ENCODE measurements around the gene PDXK. TPM values are rescaled to one million over a fixed set of nuclear protein-coding genes. Genes with fewer than 3 reads are reported as not detected.

The PDXK gene
- total and polyA plus RNA-seq, 9 of the 15 experiments (the other 6 are each of a cell fraction or from before 2014, with no cell fraction given): 5.6 to 162 (median 76.5) TPM

DNA sequence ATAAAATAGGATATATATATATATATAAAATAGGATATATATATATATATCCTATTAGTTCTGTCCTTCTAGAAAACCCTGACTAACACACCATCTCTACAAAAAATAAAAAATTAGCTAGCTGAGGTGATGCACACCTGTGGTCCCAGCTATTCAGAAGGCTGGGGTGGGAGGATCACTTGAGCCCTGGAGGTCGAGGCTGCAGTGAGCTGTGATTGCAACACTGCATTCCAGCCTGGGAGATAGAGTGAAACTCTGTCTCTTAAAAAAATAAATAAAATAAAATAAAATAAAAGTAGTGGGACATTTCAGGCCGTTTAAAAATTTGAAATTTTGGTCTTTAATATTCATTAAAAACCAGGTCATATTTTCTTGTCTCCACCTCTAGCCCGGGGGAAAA, 66.2 kb downstream of the PDXK start:
- WGBS (ENCODE audit: insufficient coverage, low coverage, missing lambda C conversion rate): 14% methylated on average over 3 of the region's 3 CpGs
- POLR2A ChIA-PET: no interaction called here

More for the DNA sequence above, 66.2 kb downstream of the PDXK start:
- Histone ChIP-seq H3K4me1 (replicated peaks in 1 of 2; ENCODE audit: control insufficient read depth in 2 of 2, insufficient read depth in 2 of 2, low read length in 2 of 2) (peaks cover 0 to 23% of the 10 kb centered on the region in 2 experiments; a peak in 3 of 5 replicates), H3K4me2 (ENCODE audit: insufficient read depth, low read length) (no peak overlapping the region), H4K20me1 (replicated peaks; ENCODE audit: control insufficient read depth, insufficient read depth, low read length) (no peaks in the 10 kb centered on the region), H3K27ac (ENCODE audit: extremely low read depth, low read depth, low read length) (no peak overlapping the region), H2AFZ (ENCODE audit: low read depth, low read length) (no peak overlapping the region), H3K79me2 (ENCODE audit: control insufficient read depth, insufficient read depth, low read length) (peaks cover 8% of the 10 kb centered on the region), H3K9ac (ENCODE audit: insufficient read depth in 1 of 2, low read depth in 2 of 2, low read length in 2 of 2) (no peak overlapping the region), H3K4me3 (no peak overlapping the region), H3K36me3 (ENCODE audit: control insufficient read depth, insufficient read depth, low read length) (no peaks in the 10 kb centered on the region), H3K9me1 (ENCODE audit: control insufficient read depth, insufficient read depth, low read length) (no peaks in the 10 kb centered on the region), H3K9me3 (replicated peaks; ENCODE audit: control insufficient read depth, insufficient read depth, low read depth, low read length) (no peaks in the 10 kb centered on the region), H3K27me3 (ENCODE audit: control insufficient read depth in 2 of 2, insufficient read depth in 2 of 2, low read length in 2 of 2) (peaks cover 0 to 5% of the 10 kb centered on the region in 2 experiments; a peak in 2 of 5 replicates)
- in situ Hi-C loops (cut with MboI) (loop anchor here (25.0 kb wide), 1 partner anchor 352 kb away; the partner anchor contains the start of gene GATD3), intact Hi-C loops (cut with micrococcal nuclease) (no loop called here)
- ATAC-seq (no peak), FAIRE-seq (no peak), DNase-seq (ENCODE audit: extremely low read depth in 1 of 4, low spot score in 3 of 4) (no peak)
- CTCF ChIA-PET (ENCODE audit: low intra/inter-chr PET ratio): no interaction called here
- TF ChIP-seq SUPT5H (IDR thresholded peaks at IDR 0.05) (no peak), ZC3H4 (CRISPR knock-in tag; IDR thresholded peaks at IDR 0.05; ENCODE audit: borderline replicate concordance) (no peak), ZNF561 (CRISPR knock-in tag; conservative IDR thresholded peaks at IDR 0.05) (no peak), ESRRB (CRISPR knock-in tag; IDR thresholded peaks at IDR 0.05; ENCODE audit: borderline replicate concordance) (no peak), SIRT6 (IDR thresholded peaks at IDR 0.05; ENCODE audit: low read depth, low read length) (no peak), HLTF (IDR thresholded peaks at IDR 0.05) (no peak), ELF4 (CRISPR knock-in tag; IDR thresholded peaks at IDR 0.05) (no peak), ZNF174 (CRISPR knock-in tag; IDR thresholded peaks at IDR 0.05) (no peak), RBM14 (IDR thresholded peaks at IDR 0.05; ENCODE audit: borderline replicate concordance, insufficient read depth, low read depth, low read length) (no peak), POLR2H (tag; IDR thresholded peaks at IDR 0.05; ENCODE audit: low read depth) (no peak), SMARCE1 (IDR thresholded peaks at IDR 0.05) (no peak), SAP30 (IDR thresholded peaks at IDR 0.05; ENCODE audit: borderline replicate concordance, insufficient read depth, low read depth, low read length, poor library complexity, severe bottlenecking) (no peak)
- TF ChIP-seq, protein P1, sequence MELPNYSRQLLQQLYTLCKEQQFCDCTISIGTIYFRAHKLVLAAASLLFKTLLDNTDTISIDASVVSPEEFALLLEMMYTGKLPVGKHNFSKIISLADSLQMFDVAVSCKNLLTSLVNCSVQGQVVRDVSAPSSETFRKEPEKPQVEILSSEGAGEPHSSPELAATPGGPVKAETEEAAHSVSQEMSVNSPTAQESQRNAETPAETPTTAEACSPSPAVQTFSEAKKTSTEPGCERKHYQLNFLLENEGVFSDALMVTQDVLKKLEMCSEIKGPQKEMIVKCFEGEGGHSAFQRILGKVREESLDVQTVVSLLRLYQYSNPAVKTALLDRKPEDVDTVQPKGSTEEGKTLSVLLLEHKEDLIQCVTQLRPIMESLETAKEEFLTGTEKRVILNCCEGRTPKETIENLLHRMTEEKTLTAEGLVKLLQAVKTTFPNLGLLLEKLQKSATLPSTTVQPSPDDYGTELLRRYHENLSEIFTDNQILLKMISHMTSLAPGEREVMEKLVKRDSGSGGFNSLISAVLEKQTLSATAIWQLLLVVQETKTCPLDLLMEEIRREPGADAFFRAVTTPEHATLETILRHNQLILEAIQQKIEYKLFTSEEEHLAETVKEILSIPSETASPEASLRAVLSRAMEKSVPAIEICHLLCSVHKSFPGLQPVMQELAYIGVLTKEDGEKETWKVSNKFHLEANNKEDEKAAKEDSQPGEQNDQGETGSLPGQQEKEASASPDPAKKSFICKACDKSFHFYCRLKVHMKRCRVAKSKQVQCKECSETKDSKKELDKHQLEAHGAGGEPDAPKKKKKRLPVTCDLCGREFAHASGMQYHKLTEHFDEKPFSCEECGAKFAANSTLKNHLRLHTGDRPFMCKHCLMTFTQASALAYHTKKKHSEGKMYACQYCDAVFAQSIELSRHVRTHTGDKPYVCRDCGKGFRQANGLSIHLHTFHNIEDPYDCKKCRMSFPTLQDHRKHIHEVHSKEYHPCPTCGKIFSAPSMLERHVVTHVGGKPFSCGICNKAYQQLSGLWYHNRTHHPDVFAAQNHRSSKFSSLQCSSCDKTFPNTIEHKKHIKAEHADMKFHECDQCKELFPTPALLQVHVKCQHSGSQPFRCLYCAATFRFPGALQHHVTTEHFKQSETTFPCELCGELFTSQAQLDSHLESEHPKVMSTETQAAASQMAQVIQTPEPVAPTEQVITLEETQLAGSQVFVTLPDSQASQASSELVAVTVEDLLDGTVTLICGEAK (IDR thresholded peaks at IDR 0.05): no peak
- TF ChIP-seq, protein P1 (CRISPR knock-in tag; IDR thresholded peaks at IDR 0.05): no peak
- BruUV-seq (replicated peaks): no TSS peak

Measured in K562 (cell line).